Body of pancreas (tissue), 4 donors: ENCODE results near the gene PKP1.

Source experiments
- CTCF ChIP-seq, 7 experiments: fragments of 450-650 bp in 4 of 7; fragments of 200-600 bp in 3 of 7; sonication (generic) in 3 of 7; IDR thresholded peaks; one replicate each; pipeline ENCODE4 v1.5.1; 2016 to 2019; ENCODE audit warnings: antibody characterized with exemption in 7 of 7
- POLR2A ChIP-seq, 3 donors: fragments of 450-650 bp; IDR thresholded peaks; one replicate each; pipeline ENCODE4 v1.6.1; 2016; ENCODE audit warnings: antibody characterized with exemption in 3 of 3, mild to moderate bottlenecking in 2 of 3

- TF ChIP-seq CTCF (IDR thresholded peaks at IDR 0.05) (no peak), POLR2A (IDR thresholded peaks at IDR 0.05) (no peak)
These were observed 58.1 kb downstream of the PKP1 start for GRCh38 chr1:201341377-201341776.
